RWPE1 (cell line): ENCODE measurements around the gene RACK1.
"Not testable (repeated sequence)": the region's sequence is repeated elsewhere in the genome, so short reads cannot be mapped to it uniquely, and the experiment has no call there.

Source experiments
- CTCF ChIA-PET: fragments of 350-600 bp; sonication (Branson Sonifier 250); formaldehyde crosslinking; extraction: SDS; loops from one replicate; lab custom pipeline; 2021; lab: Yijun Ruan, JAX
- POLR2A ChIA-PET: fragments of 400-600 bp; formaldehyde crosslinking; extraction: SDS; loops from one replicate; lab custom pipeline; 2020; ENCODE audit warnings: antibody characterized with exemption; ENCODE audit not compliant: low non-redundant PET; lab: Yijun Ruan, JAX
- DNase-seq: peaks from one replicate; pipeline ENCODE4 v3.0.0; 2012; ENCODE audit warnings: low spot score
- H3K27ac ChIP-seq: fragments of 450-650 bp; 2 replicates; pipeline ENCODE4 v1.5.1; 2017
- TF ChIP-seq, protein P1 (sequence below): fragments of 450-650 bp; conservative IDR thresholded peaks from 2 replicates; pipeline ENCODE4 v1.5.1; 2017; ENCODE audit warnings: low read depth, mild to moderate bottlenecking

The RACK1 gene

DNA sequence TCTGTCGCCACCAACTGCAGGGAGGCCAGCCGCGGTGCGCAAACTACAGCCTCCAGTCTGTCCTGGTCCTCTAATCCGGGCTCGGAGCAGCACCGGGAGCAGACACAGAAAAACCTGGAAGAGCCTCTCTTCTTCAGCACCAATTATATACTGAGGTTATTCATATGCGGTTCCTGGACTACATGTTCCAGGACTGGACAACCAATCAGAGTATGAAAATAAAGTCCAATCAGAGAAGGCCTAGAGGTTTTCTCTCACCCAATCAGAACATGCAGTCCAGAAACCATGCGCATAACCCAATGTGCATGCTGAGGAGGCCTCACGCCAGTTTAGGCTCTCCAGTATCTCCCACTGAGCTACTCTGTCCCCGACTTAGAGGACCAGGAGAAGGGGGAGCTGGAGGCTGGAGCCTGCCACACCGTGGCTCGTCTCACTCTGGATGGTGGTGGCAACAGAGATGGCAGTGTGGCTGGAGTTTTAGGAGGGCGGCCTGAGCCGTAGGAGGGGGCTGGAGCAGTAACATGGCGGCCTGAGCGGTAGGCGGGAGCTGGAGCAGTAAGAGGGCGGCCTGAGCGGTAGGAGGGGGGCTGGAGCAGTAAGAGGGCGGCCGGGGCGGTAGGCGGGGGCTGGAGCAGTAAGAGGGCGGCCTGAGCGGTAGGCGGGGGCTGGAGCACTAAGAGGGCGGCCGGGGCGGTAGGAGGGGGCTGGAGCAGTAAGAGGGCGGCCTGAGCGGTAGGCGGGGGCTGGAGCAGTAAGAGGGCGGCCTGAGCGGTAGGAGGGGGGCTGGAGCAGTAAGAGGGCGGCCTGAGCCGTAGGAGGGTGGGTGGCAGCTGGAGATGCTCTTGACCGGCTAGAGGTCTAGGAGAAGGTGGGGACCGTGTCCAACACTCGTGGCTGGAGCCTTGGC lies 37.6 kb upstream of the RACK1 start:
- TF ChIP-seq, protein P1, sequence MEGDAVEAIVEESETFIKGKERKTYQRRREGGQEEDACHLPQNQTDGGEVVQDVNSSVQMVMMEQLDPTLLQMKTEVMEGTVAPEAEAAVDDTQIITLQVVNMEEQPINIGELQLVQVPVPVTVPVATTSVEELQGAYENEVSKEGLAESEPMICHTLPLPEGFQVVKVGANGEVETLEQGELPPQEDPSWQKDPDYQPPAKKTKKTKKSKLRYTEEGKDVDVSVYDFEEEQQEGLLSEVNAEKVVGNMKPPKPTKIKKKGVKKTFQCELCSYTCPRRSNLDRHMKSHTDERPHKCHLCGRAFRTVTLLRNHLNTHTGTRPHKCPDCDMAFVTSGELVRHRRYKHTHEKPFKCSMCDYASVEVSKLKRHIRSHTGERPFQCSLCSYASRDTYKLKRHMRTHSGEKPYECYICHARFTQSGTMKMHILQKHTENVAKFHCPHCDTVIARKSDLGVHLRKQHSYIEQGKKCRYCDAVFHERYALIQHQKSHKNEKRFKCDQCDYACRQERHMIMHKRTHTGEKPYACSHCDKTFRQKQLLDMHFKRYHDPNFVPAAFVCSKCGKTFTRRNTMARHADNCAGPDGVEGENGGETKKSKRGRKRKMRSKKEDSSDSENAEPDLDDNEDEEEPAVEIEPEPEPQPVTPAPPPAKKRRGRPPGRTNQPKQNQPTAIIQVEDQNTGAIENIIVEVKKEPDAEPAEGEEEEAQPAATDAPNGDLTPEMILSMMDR, result no peak
- POLR2A ChIA-PET, result no interaction called here
- CTCF ChIA-PET, result interaction anchor here (0.6 kb wide), 2 partner anchors 430 to 441 kb away, joined by 3 read pairs; no protein-coding TSS in a partner anchor
- H3K27ac ChIP-seq, result no peak overlapping the region
- DNase-seq, result no peak

DNA sequence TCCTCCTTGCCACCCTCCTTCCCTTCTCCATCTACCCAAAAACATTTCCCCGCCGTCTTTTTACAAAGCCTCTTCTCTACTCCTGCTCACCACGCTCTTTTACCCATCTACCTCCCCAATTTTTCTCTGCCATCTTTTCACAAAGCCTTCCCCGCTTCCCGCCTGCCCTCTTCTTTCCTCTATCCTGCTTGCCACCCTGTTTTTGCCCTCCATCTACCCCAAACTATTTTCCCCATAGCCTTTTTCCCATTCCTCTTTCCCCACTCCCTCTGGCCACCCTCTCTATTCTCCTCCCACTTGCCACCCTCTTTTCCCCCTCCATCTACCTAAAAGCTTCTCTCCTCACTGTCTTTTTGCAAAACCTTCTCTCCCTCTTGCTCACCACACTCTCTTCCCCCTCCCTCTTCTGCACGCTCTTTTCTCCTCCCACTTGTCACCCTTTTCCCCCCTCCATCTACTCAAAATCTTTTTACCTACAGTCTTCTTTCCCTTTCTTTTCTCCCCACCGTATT lies 36.6 kb upstream of the RACK1 start:
- DNase-seq, result no peak
- TF ChIP-seq, protein P1, result no peak
- H3K27ac ChIP-seq, result no peak overlapping the region
- ChIA-PET CTCF (no interaction called here), POLR2A (no interaction called here)

DNA sequence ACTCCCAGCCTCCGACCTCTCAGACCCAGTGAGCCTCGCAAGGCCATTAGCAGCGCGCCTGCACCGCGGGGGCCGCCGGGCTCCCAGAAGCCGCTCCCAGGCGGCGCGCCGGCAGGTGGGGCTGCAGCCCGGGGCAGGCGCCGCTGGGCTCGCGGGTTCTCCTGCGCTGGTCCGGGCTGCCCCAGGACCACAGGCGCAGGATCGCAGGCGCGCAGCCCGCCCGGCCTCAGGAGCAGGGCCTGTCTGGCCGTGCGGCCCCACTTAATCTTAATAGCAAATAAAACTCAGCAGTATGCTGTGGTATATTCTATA lies 29.7 kb upstream of the RACK1 start:
- TF ChIP-seq, protein P1, result 0 out of 2 replicates have a peak, but pooled peaks have one; percentile 10
- H3K27ac ChIP-seq, DNase-seq, POLR2A ChIA-PET: not testable (repeated sequence)
- CTCF ChIA-PET, result interaction anchor here (0.6 kb wide), 1 partner anchor 18 kb away, joined by 3 read pairs; no protein-coding TSS in a partner anchor

DNA sequence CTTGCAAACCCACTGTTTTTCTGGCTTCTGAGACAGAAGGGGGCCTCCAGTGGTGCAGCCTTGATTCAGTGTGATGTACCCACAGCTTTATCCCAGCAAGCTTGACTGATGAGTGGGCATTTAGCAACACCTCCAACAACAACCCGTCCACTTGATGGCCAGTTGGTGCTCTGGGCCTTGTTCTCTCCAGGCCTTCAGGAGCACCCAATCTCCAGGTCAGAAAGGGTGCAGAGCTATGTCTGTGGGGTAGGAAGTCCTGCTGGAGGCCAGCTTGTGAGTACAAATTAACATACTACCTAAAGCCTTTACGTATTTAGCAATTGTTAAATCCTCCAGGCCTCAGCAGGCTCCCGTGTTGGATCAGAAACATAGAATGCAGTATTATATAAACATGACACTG lies 27.4 kb upstream of the RACK1 start:
- TF ChIP-seq, protein P1, result no peak
- ChIA-PET POLR2A (no interaction called here), CTCF (no interaction called here)

DNA sequence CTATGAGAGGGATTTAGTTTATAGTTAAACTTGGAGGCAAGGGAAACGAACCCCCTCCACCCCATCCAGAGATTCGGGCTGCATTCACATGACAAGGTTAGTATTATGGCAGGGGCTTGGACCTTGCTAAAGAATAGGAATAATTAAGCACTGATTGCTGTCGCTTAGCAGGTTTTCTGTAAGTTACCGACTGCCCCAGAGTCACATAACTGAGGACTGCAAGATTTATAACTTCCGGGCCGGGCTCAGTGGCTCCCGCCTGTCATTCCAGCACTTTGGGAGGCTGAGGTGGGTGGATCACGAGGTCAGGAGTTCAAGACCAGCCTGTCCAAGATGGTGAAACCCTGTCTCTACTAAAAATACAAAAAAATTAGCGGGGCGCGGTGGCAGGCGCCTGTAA lies 24.2 kb upstream of the RACK1 start:
- CTCF ChIA-PET, DNase-seq, POLR2A ChIA-PET, H3K27ac ChIP-seq: not testable (repeated sequence)

More for the DNA sequence above, 27.4 kb upstream of the RACK1 start:
- no peak overlapping the region for H3K27ac ChIP-seq
- no peak for DNase-seq

DNA sequence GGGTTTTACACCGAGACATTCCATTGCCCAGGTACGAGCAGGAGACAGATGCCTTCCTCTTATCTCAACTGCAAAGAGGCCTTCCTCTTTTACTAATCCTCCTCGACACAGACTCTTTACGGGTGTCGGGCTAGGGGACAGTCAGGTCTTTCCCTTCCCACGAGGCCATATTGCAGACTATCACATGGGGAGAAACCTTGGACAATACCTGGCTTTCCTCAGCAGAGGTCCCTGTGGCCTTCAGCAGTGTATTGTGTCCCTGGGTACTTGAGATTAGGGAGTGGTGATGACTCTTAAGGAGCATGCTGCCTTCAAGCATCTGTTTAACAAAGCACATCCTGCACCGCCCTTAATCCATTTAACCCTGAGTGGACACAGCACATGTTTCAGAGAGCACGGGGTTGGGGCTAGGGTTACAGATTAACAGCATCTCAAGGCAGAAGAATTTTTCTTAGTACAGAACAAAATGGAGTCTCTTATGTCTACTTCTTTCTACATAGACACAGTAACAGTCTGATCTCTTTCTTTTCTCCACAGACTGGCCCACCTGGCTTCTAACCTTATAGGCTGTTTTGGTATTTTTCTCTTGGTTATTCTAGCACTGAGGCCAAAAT lies 23.7 kb upstream of the RACK1 start:
- H3K27ac ChIP-seq, DNase-seq, CTCF ChIA-PET, POLR2A ChIA-PET: not testable (repeated sequence)

DNA sequence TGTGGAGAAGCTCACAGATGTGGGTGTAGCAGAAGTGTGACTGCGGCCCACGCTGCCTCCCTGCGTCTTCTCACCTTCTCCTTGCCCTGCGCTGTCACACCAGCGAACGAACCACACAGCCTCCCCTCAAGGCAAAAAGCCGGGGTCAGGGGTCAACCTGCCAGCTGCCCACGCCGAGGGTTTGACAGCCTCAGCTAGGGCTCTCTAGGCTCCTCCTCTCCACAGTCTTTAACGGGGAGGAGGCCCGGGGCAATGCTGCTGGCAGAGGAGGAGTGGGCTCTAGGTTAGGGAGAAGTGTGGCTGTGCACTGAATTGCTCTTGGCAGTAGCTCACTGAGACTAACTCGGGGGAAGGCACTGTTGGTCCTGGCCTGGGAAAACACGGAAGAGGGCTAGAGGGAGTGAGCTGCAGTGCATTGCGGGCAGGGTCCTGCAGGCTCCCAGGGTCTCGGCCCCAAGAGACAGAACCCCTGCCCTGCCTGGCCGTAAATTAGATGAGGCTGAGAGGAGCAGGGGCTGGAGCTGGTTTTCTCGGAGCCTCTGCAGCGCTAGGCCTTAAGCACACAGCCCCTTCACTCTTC lies 21.5 kb upstream of the RACK1 start:
- 0 out of 2 replicates have a peak overlapping the region, but pooled peaks have one; percentile 5 for H3K27ac ChIP-seq
- ChIA-PET POLR2A (no interaction called here), CTCF (no interaction called here)
- no peak for DNase-seq
- TF ChIP-seq, protein P1, result no peak
